GM19239 (cell line): ENCODE results near the gene CNTN5.

ENCODE experiments used
- DNase-seq: peaks from one replicate; pipeline ENCODE4 v3.0.0; 2011; ENCODE audit warnings: low spot score; ENCODE audit not compliant: insufficient read length
- FAIRE-seq: peaks from 2 replicates; lab custom pipeline; 2011; peaks lifted over from hg19 to GRCh38; lab: Jason Lieb, UNC

Gene CNTN5

GRCh38 chr11:99160447-99160846, 139.7 kb downstream of the CNTN5 start:
- FAIRE-seq (no peak), DNase-seq (no peak)

GRCh38 chr11:99162819-99163218, 142.1 kb downstream of the CNTN5 start:
- FAIRE-seq: no peak
- no peak for DNase-seq

- FAIRE-seq: no peak
- no peak for DNase-seq
These were observed 149.8 kb downstream of the CNTN5 start for GRCh38 chr11:99170591-99170990.

- no peak for DNase-seq
- no peak for FAIRE-seq
These were observed 150.6 kb downstream of the CNTN5 start for GRCh38 chr11:99171330-99171729.

- DNase-seq (no peak), FAIRE-seq (no peak)
These were observed 155.7 kb downstream of the CNTN5 start for GRCh38 chr11:99176430-99176829.

- FAIRE-seq: no peak
- DNase-seq: no peak
These were observed 156.7 kb downstream of the CNTN5 start for GRCh38 chr11:99177446-99177845.

- no peak for DNase-seq
- FAIRE-seq: no peak
These were observed 163.4 kb downstream of the CNTN5 start for GRCh38 chr11:99184146-99184545.

- DNase-seq: no peak
- no peak for FAIRE-seq
These were observed 167.5 kb downstream of the CNTN5 start for GRCh38 chr11:99188221-99188620.

- DNase-seq (no peak), FAIRE-seq (no peak)
These were observed 172.0 kb downstream of the CNTN5 start for GRCh38 chr11:99192716-99193115.

GRCh38 chr11:99197477-99197876, 176.7 kb downstream of the CNTN5 start:
- no peak for FAIRE-seq

GRCh38 chr11:99198215-99198614, 177.5 kb downstream of the CNTN5 start:
- FAIRE-seq: no peak

More at GRCh38 chr11:99197477-99197876, 176.7 kb downstream of the CNTN5 start:
- no peak for DNase-seq

GRCh38 chr11:99199341-99199740, 178.6 kb downstream of the CNTN5 start:
- FAIRE-seq: no peak
- no peak for DNase-seq

More at GRCh38 chr11:99198215-99198614, 177.5 kb downstream of the CNTN5 start:
- DNase-seq: no peak

- DNase-seq (no peak), FAIRE-seq (no peak)
These were observed 180.0 kb downstream of the CNTN5 start for GRCh38 chr11:99200720-99201119.

- FAIRE-seq (no peak), DNase-seq (no peak)
These were observed 188.1 kb downstream of the CNTN5 start for GRCh38 chr11:99208813-99209212.

GRCh38 chr11:99229544-99229943, 208.8 kb downstream of the CNTN5 start:
- FAIRE-seq (no peak), DNase-seq (no peak)

- DNase-seq (no peak), FAIRE-seq (no peak)
These were observed 213.8 kb downstream of the CNTN5 start for GRCh38 chr11:99234534-99234933.

GRCh38 chr11:99238401-99238800, 217.7 kb downstream of the CNTN5 start:
- no peak for DNase-seq
- FAIRE-seq: no peak

GRCh38 chr11:99240192-99241030, 219.7 kb downstream of the CNTN5 start:
- DNase-seq (no peak), FAIRE-seq (no peak)

GRCh38 chr11:99241066-99241465, 220.3 kb downstream of the CNTN5 start:
- no peak for FAIRE-seq
- DNase-seq: no peak

- DNase-seq: no peak
- no peak for FAIRE-seq
These were observed 223.9 kb downstream of the CNTN5 start for GRCh38 chr11:99244613-99245012.

GRCh38 chr11:99246199-99246598, 225.4 kb downstream of the CNTN5 start:
- FAIRE-seq (no peak), DNase-seq (no peak)

- no peak for FAIRE-seq
- DNase-seq: no peak
These were observed 235.9 kb downstream of the CNTN5 start for GRCh38 chr11:99256614-99257013.
